Caco-2 (cell line): ENCODE results near the gene KDM1A. TPM values are rescaled to one million over a fixed set of nuclear protein-coding genes. Genes with fewer than 3 reads are reported as not detected.
"Not testable (repeated sequence)": the region's sequence is repeated elsewhere in the genome, so short reads cannot be mapped to it uniquely, and the experiment has no call there.

Source experiments
- BruUV-seq: library from RNA; stranded (reverse); fragments of 400-500 nt; replicated peaks from 2 replicates; lab custom pipeline; 2021; lab: Mats Ljungman, UMichigan
- CTCF ChIA-PET: fragments of 300-600 bp; sonication (Branson Sonifier 250); formaldehyde crosslinking; loops from one replicate; lab custom pipeline; 2022; ENCODE audit warnings: antibody characterized with exemption; lab: Charles Lee
- POLR2A ChIA-PET: fragments of 300-600 bp; sonication (Branson Sonifier 250); formaldehyde crosslinking; loops from one replicate; lab custom pipeline; 2022; ENCODE audit warnings: antibody characterized with exemption; lab: Charles Lee
- DNase-seq, 2 experiments: peaks; one replicate each; pipeline versions ENCODE4 v3.0.0 to v3.0.0-alpha.2; 2020 to 2022
- H3K27me3 ChIP-seq: replicated peaks from 2 replicates; pipeline ENCODE4 v1.6.0; 2011; ENCODE audit warnings: low read length; ENCODE audit not compliant: control insufficient read depth, insufficient read depth
- H3K36me3 ChIP-seq: 2 replicates; pipeline ENCODE4 v1.5.1; 2011; ENCODE audit warnings: low read length; ENCODE audit not compliant: control insufficient read depth, insufficient read depth
- H3K4me1 ChIP-seq: fragments of 250-450 bp; sonication (Bioruptor Pico); 2 replicates; pipeline ENCODE4 v1.5.1; 2020; ENCODE audit warnings: mild to moderate bottlenecking
- H3K4me3 ChIP-seq: 2 replicates; pipeline ENCODE4 v1.5.1; 2011; ENCODE audit warnings: low read depth, mild to moderate bottlenecking, control low read depth, low read length
- H3K9me3 ChIP-seq: fragments of 250-450 bp; sonication (Bioruptor Pico); 2 replicates; pipeline ENCODE4 v1.5.1; 2020; ENCODE audit warnings: mild to moderate bottlenecking, moderate library complexity
- H3K27ac Mint-ChIP-seq: one replicate; pipeline ENCODE4 v1.8.0; 2022; ENCODE audit warnings: mixed read lengths; ENCODE audit not compliant: unreplicated experiment
- H3K27me3 Mint-ChIP-seq: one replicate; pipeline ENCODE4 v1.8.0; 2022; ENCODE audit warnings: mixed read lengths; ENCODE audit not compliant: insufficient read depth, unreplicated experiment
- H3K36me3 Mint-ChIP-seq: one replicate; pipeline ENCODE4 v1.8.0; 2022; ENCODE audit warnings: mild to moderate bottlenecking, mixed read lengths; ENCODE audit not compliant: insufficient read depth, unreplicated experiment
- H3K4me1 Mint-ChIP-seq: one replicate; pipeline ENCODE4 v1.8.0; 2022; ENCODE audit warnings: low read depth, mixed read lengths; ENCODE audit not compliant: unreplicated experiment
- H3K4me3 Mint-ChIP-seq: one replicate; pipeline ENCODE4 v1.8.0; 2022; ENCODE audit warnings: mild to moderate bottlenecking, moderate library complexity, mixed read lengths; ENCODE audit not compliant: unreplicated experiment
- H3K9me3 Mint-ChIP-seq: one replicate; pipeline ENCODE4 v1.8.0; 2022; ENCODE audit warnings: mixed read lengths; ENCODE audit not compliant: unreplicated experiment
- intact Hi-C: fragments of 100-400 bp; cut with micrococcal nuclease; formaldehyde crosslinking; loops from one replicate; pipeline ENCODE4 v1.10.0; 2022; ENCODE audit not compliant: unreplicated experiment
- total RNA-seq: library from RNA; stranded (reverse); gene quantifications from 2 replicates; pipeline ENCODE4 v1.2.3, GENCODE V29; 2022
- TF ChIP-seq, protein P1 (sequence below), 2 experiments: fragments of 200-600 bp in 1 of 2; IDR thresholded peaks; 1 replicate in 1 of 2; 2 replicates in 1 of 2; pipeline versions ENCODE4 v1.5.1 to v1.8.0; 2011 to 2022; ENCODE audit warnings: antibody characterized with exemption in 1 of 2, control low read depth in 1 of 2, inconsistent platforms in 1 of 2, low read depth in 1 of 2, low read length in 1 of 2, mild to moderate bottlenecking in 1 of 2, moderate library complexity in 1 of 2; ENCODE audit not compliant: insufficient read depth in 1 of 2, severe bottlenecking in 1 of 2, unreplicated experiment in 1 of 2

Gene KDM1A
- total RNA-seq, 1 experiment from 2014 or later: 83.0 TPM

DNA sequence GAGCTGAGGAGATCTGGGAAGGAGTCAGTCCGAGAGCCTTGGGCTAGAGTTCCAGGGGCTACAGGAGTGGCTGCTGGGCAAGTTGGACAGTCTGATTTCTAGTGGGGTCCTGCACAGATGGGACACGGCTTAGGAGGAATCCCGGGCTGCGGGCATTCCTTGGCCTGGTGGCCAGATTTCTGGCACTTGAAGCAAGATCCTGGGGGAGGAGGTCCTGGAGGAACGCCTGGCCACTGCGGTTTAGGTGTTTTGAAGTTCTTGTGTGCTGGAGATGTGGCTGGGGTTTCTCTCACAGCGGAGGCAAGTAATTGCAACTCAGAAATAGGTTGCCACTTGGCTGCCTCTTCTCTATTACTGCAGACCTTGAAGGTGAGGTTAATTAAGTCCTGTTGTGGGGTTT, 17.1 kb upstream of the KDM1A start:
- H3K27ac Mint-ChIP-seq, H3K4me3 ChIP-seq, BruUV-seq, H3K36me3 ChIP-seq, H3K4me1 Mint-ChIP-seq, H3K27me3 ChIP-seq, POLR2A ChIA-PET, H3K27me3 Mint-ChIP-seq, H3K9me3 Mint-ChIP-seq, H3K9me3 ChIP-seq, DNase-seq, intact Hi-C loops, H3K4me3 Mint-ChIP-seq, H3K36me3 Mint-ChIP-seq, CTCF ChIA-PET, H3K4me1 ChIP-seq: not testable (repeated sequence)

DNA sequence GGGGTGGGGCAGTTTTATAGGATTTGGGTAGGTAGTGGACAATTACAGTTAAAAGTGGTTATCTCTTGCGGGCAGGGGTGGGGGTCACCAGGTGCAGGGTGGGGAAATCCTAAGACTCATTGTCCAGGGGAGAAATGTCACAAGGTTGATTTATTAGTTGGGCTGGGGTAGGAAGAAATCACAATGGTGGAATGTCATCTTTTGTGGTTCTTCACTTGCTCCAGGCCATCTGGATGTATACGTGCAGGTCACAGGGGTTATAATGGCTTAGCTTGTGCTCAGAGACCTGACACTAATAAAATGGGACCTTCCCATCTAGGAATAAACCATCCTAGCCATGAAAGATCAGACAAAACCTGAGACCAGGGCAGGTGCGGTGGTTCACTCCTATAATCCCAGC, 15.2 kb upstream of the KDM1A start:
- Mint-ChIP-seq H3K4me3 (no peak overlapping the region), H3K9me3 (no peaks in the 10 kb centered on the region), H3K27ac (no peak overlapping the region), H3K27me3 (no peaks in the 10 kb centered on the region), H3K36me3 (no peaks in the 10 kb centered on the region), H3K4me1 (no peaks in the 10 kb centered on the region)
- DNase-seq: no peak
- no TSS peak for BruUV-seq
- TF ChIP-seq, protein P1, sequence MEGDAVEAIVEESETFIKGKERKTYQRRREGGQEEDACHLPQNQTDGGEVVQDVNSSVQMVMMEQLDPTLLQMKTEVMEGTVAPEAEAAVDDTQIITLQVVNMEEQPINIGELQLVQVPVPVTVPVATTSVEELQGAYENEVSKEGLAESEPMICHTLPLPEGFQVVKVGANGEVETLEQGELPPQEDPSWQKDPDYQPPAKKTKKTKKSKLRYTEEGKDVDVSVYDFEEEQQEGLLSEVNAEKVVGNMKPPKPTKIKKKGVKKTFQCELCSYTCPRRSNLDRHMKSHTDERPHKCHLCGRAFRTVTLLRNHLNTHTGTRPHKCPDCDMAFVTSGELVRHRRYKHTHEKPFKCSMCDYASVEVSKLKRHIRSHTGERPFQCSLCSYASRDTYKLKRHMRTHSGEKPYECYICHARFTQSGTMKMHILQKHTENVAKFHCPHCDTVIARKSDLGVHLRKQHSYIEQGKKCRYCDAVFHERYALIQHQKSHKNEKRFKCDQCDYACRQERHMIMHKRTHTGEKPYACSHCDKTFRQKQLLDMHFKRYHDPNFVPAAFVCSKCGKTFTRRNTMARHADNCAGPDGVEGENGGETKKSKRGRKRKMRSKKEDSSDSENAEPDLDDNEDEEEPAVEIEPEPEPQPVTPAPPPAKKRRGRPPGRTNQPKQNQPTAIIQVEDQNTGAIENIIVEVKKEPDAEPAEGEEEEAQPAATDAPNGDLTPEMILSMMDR (IDR thresholded peaks at IDR 0.05; ENCODE audit: insufficient read depth in 1 of 2, low read depth in 1 of 2, low read length in 1 of 2, severe bottlenecking in 1 of 2, unreplicated experiment in 1 of 2): no peak
- Histone ChIP-seq H3K27me3 (no peaks in the 10 kb centered on the region), H3K36me3 (no peaks in the 10 kb centered on the region), H3K9me3 (0 out of 2 replicates have a peak, but pooled peaks cover 4% of the 10 kb centered on the region), H3K4me1 (no peaks in the 10 kb centered on the region), H3K4me3 (no peak overlapping the region)
- CTCF ChIA-PET: no interaction called here
- intact Hi-C loops: no loop called here
- POLR2A ChIA-PET: no interaction called here

DNA sequence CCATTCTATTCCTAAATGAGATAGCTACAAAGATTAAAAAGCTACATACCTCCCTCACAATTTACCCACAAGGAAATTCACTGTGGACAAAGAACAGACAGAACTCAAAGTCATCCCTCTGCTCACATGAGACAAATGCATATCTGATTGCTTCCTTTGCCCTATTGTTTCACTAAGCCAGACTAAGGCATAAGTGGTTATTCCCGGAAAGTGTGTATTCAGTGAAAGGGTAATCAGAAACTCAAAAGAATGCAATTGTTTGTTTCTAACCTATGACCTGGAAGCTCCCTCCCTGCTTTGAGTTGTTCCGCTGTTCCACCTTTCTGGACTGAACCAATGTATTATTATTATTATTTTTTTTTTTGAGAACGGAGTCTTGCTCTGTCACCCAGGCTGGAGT, 14.5 kb upstream of the KDM1A start:
- BruUV-seq, H3K4me3 ChIP-seq, intact Hi-C loops, CTCF ChIA-PET, H3K4me3 Mint-ChIP-seq, H3K27me3 Mint-ChIP-seq, H3K4me1 ChIP-seq, H3K36me3 ChIP-seq, H3K4me1 Mint-ChIP-seq, POLR2A ChIA-PET, H3K9me3 ChIP-seq, H3K27me3 ChIP-seq, DNase-seq, H3K36me3 Mint-ChIP-seq, H3K27ac Mint-ChIP-seq, H3K9me3 Mint-ChIP-seq: not testable (repeated sequence)

DNA sequence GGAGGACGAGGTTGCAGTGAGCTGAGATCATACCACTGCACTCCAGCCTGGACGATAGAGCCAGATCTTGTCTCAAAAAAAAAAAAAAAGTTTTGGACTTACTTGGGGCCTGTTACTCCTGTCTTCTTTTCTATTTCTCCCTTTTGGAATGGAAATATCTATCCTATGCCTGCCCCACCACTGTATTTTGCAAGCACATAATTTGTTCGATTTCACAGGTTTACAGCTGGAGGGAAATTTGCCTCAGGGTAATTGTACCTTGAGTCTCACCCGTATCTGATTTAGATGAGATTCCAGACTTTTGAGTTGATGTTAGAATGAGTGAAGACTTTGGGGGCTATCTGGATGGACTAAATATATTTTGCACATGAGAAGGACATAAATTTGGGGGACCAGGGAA, 12.2 kb upstream of the KDM1A start:
- CTCF ChIA-PET: no interaction called here
- no TSS peak for BruUV-seq
- no peaks in the 10 kb centered on the region for H3K4me1 ChIP-seq

More for the DNA sequence above, 12.2 kb upstream of the KDM1A start:
- Mint-ChIP-seq H3K36me3 (no peaks in the 10 kb centered on the region), H3K4me3 (no peak overlapping the region), H3K4me1 (no peaks in the 10 kb centered on the region), H3K27ac (no peak overlapping the region), H3K9me3 (no peaks in the 10 kb centered on the region), H3K27me3 (no peaks in the 10 kb centered on the region)
- Histone ChIP-seq H3K9me3 (no peaks in the 10 kb centered on the region), H3K4me3 (no peak overlapping the region), H3K36me3 (no peaks in the 10 kb centered on the region), H3K27me3 (no peaks in the 10 kb centered on the region)
- no peak for DNase-seq
- intact Hi-C loops: no loop called here
- POLR2A ChIA-PET: no interaction called here
- TF ChIP-seq, protein P1 (IDR thresholded peaks at IDR 0.05; ENCODE audit: insufficient read depth in 1 of 2, low read depth in 1 of 2, low read length in 1 of 2, severe bottlenecking in 1 of 2, unreplicated experiment in 1 of 2): no peak
